Neuronal stem cell (in vitro differentiated cells): ENCODE data around the gene USE1.
A peak's percentile ranks its signal among the peaks of the same experiment; 100 is the strongest.

Experiments
- DNase-seq: peaks from one replicate; pipeline ENCODE4 v3.0.0-alpha.2; 2013; ENCODE audit warnings: low spot score
- H2AFZ ChIP-seq: one replicate; pipeline ENCODE4 v1.6.1; 2013; ENCODE audit warnings: mild to moderate bottlenecking, low read length, inconsistent platforms
- H2AK5ac ChIP-seq: 2 replicates; pipeline ENCODE4 v1.6.1; 2013; ENCODE audit warnings: low read depth, mild to moderate bottlenecking, inconsistent platforms, low read length, moderate library complexity, mixed read lengths
- H2BK120ac ChIP-seq: 2 replicates; pipeline ENCODE4 v1.6.1; 2013; ENCODE audit warnings: low read depth, mild to moderate bottlenecking, inconsistent platforms, low read length, moderate library complexity, mixed read lengths
- H2BK12ac ChIP-seq: one replicate; pipeline ENCODE4 v1.6.1; 2013; ENCODE audit warnings: low read length, inconsistent platforms
- H2BK15ac ChIP-seq: 2 replicates; pipeline ENCODE4 v1.6.1; 2013; ENCODE audit warnings: mild to moderate bottlenecking, low read length, inconsistent platforms, mixed read lengths
- H2BK5ac ChIP-seq: one replicate; pipeline ENCODE4 v1.6.1; 2013; ENCODE audit warnings: inconsistent platforms, mild to moderate bottlenecking, low read length, moderate library complexity
- H3K14ac ChIP-seq: one replicate; pipeline ENCODE4 v1.6.1; 2013; ENCODE audit warnings: low read length, inconsistent platforms
- H3K18ac ChIP-seq: 2 replicates; pipeline ENCODE4 v1.6.1; 2013; ENCODE audit warnings: low read length, inconsistent platforms
- H3K23ac ChIP-seq: 2 replicates; pipeline ENCODE4 v1.6.1; 2013; ENCODE audit warnings: low read depth, mild to moderate bottlenecking, mixed read lengths, low read length, inconsistent platforms; ENCODE audit not compliant: poor library complexity
- H3K27ac ChIP-seq: replicated peaks from 3 replicates; pipeline ENCODE4 v1.5.1; 2013; ENCODE audit warnings: low read length, inconsistent platforms
- H3K27me3 ChIP-seq, 3 experiments: 2 replicates each; pipeline ENCODE4 v1.6.1; 2013; ENCODE audit warnings: low read length in 3 of 3, mild to moderate bottlenecking in 2 of 3, inconsistent platforms in 1 of 3, low read depth in 1 of 3, mixed read lengths in 1 of 3, moderate library complexity in 1 of 3; ENCODE audit not compliant: control insufficient read depth in 3 of 3, insufficient read depth in 3 of 3
- H3K36me3 ChIP-seq, 2 donors: replicated peaks in 1 of 2; 2 replicates each; pipeline ENCODE4 v1.6.1; 2013; ENCODE audit warnings: low read length in 2 of 2; ENCODE audit not compliant: control insufficient read depth in 2 of 2, insufficient read depth in 2 of 2
- H3K4ac ChIP-seq: 2 replicates; pipeline ENCODE4 v1.6.1; 2013; ENCODE audit warnings: inconsistent platforms, mild to moderate bottlenecking, low read length, moderate library complexity
- H3K4me1 ChIP-seq, 2 donors: 1 replicate in 1 of 2; 2 replicates in 1 of 2; pipeline ENCODE4 v1.6.1; 2013; ENCODE audit warnings: low read length in 2 of 2, low read depth in 1 of 2; ENCODE audit not compliant: control insufficient read depth in 2 of 2, insufficient read depth in 1 of 2
- H3K4me2 ChIP-seq: one replicate; pipeline ENCODE4 v1.6.1; 2013; ENCODE audit warnings: mild to moderate bottlenecking, low read length, inconsistent platforms; ENCODE audit not compliant: insufficient read depth, poor library complexity, severe bottlenecking
- H3K4me3 ChIP-seq, 2 donors: 2 replicates each; pipeline ENCODE4 v1.5.1; 2013; ENCODE audit warnings: low read length in 2 of 2, mild to moderate bottlenecking in 2 of 2, inconsistent platforms in 1 of 2, moderate library complexity in 1 of 2
- H3K79me1 ChIP-seq: one replicate; pipeline ENCODE4 v1.6.1; 2013; ENCODE audit warnings: low read depth, mild to moderate bottlenecking, inconsistent platforms, low read length, moderate library complexity
- H3K9ac ChIP-seq: one replicate; pipeline ENCODE4 v1.6.1; 2013; ENCODE audit warnings: mild to moderate bottlenecking, low read depth, low read length, inconsistent platforms; ENCODE audit not compliant: poor library complexity
- H3K9me3 ChIP-seq, 2 donors: replicated peaks in 1 of 2; 2 replicates each; pipeline versions ENCODE3 to v1.6.1; 2013; ENCODE audit warnings: low read length in 2 of 2, mild to moderate bottlenecking in 2 of 2, inconsistent platforms in 1 of 2, low read depth in 1 of 2, mixed read lengths in 1 of 2, moderate library complexity in 1 of 2; ENCODE audit not compliant: control insufficient read depth in 2 of 2, insufficient read depth in 1 of 2
- H4K8ac ChIP-seq: one replicate; pipeline ENCODE4 v1.6.1; 2013; ENCODE audit warnings: low read depth, mild to moderate bottlenecking, inconsistent platforms, low read length, moderate library complexity
- H4K91ac ChIP-seq: one replicate; pipeline ENCODE4 v1.6.1; 2013; ENCODE audit warnings: low read length, low read depth, mild to moderate bottlenecking, inconsistent platforms; ENCODE audit not compliant: poor library complexity
- WGBS, 2 donors: extraction: QIAGEN DNeasy Blood & Tissue Kit; methylation state at CpG; one replicate each; pipeline ENCODE4 v1.1.7; 2013; ENCODE audit warnings: missing lambda C conversion rate in 2 of 2, mixed read lengths in 1 of 2; ENCODE audit not compliant: insufficient read length in 2 of 2, insufficient replicate concordance in 1 of 2; ENCODE audit errors: extremely low coverage in 2 of 2; 5-methylcytosine and 5-hydroxymethylcytosine counted together

USE1 gene

DNA sequence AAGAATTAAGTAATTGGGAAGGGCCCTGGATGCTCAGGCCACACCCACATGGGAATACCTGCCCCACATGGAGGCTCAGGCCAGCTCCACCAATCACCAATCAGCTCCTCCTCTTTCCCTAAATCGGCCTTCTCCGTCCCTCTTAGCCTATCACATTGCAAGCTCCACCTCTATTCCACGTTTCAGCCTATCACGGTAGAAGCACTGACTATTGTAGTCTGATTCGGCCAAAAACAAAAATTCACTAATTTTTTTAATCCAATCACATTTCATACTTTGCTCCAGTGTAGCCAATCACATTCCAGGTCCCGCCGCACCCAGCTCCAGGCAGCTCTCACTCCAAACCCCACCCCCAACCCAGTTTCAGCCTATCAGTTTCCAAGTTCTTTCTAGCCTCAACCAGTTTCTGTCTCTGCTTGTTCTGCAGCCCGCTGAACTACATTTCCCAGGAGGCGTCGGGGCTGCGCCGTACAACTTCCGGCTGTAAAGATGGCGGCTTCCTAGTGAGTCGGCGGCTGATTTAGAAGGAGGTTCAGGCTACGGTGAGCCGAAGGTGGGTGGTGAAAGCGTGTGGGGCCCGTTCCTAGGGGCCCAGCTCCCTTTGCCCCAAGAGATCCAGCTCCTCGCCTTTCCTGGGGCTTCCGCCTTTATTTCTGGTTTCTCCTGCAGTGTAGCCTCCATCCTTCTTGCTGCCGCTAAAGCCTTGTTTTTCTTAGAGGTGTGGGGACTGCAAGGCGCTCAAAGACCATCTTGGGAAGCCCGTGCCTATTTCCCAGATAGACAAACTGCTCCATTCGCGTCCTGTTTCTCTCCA is 52.0 kb downstream of the USE1 start, which contains the start of gene BABAM1:
Gene BABAM1 (plus strand): TSS at position 469 of the 814 bp plus-strand sequence. CDS start 1,364 bp downstream, outside the sequence.
- no peak within 1 kb of the TSS for H3K14ac ChIP-seq
- H3K4me1 ChIP-seq: peaks cover 4 to 7% of the 10 kb centered on the region in 2 donors
- H2BK120ac ChIP-seq: no peak within 1 kb of the TSS
- H2BK12ac ChIP-seq: no peak within 1 kb of the TSS
- no peak within 1 kb of the TSS for H4K8ac ChIP-seq
- H2AFZ ChIP-seq: peak within 1 kb of the TSS; percentile 79
- H3K23ac ChIP-seq: no peak within 1 kb of the TSS
- no peak within 1 kb of the TSS for H3K4ac ChIP-seq
- H3K79me1 ChIP-seq: peaks cover 4% of the 10 kb centered on the region
- H3K36me3 ChIP-seq: peaks cover 8 to 28% of the 10 kb centered on the region in 2 donors
- H3K27me3 ChIP-seq: no peaks in the 10 kb centered on the region
- DNase-seq: peak; percentile 97
- peak within 1 kb of the TSS; percentile 84 for H3K4me2 ChIP-seq
- no peak within 1 kb of the TSS for H2AK5ac ChIP-seq
- H3K9ac ChIP-seq: peak within 1 kb of the TSS; percentile 21
- H3K18ac ChIP-seq: peak within 1 kb of the TSS; percentile 36
- H3K9me3 ChIP-seq: no peaks in the 10 kb centered on the region
- H2BK15ac ChIP-seq: no peak within 1 kb of the TSS
- no peak within 1 kb of the TSS for H4K91ac ChIP-seq
- no CpG with 5 or more reads among the region's 27 CpGs for WGBS, 2 donors
- H3K27ac ChIP-seq: peak within 1 kb of the TSS; percentile 15
- H3K4me3 ChIP-seq: peak within 1 kb of the TSS; percentile 63 to 87
- H2BK5ac ChIP-seq: no peak within 1 kb of the TSS

GRCh38 chr19:17268754-17269153 is 53.6 kb downstream of the USE1 start:
- Histone ChIP-seq H3K4me1 (peaks cover 4 to 7% of the 10 kb centered on the region in 2 donors), H3K27ac (no peak overlapping the region), H3K36me3 (peaks cover 8 to 35% of the 10 kb centered on the region in 2 donors), H3K23ac (no peak overlapping the region), H3K18ac (no peak overlapping the region), H3K4me3 (peak overlapping the region in 1 of 2 donors; percentile 20), H3K4me2 (no peak overlapping the region), H4K91ac (no peak overlapping the region), H2BK12ac (no peak overlapping the region), H3K9ac (no peak overlapping the region), H2BK120ac (no peak overlapping the region), H2AFZ (no peak overlapping the region), H3K4ac (no peak overlapping the region), H2AK5ac (no peak overlapping the region), H2BK15ac (no peak overlapping the region), H3K27me3 (no peaks in the 10 kb centered on the region), H3K9me3 (no peaks in the 10 kb centered on the region), H3K14ac (no peak overlapping the region), H4K8ac (no peak overlapping the region), H3K79me1 (peaks cover 4% of the 10 kb centered on the region), H2BK5ac (no peak overlapping the region)
- DNase-seq: no peak
- no CpG with 5 or more reads among the region's 13 CpGs for WGBS, 2 donors
